T-helper 17 cell (primary cell): ENCODE results near the gene ITSN2. TPM values are rescaled to one million over a fixed set of nuclear protein-coding genes. Genes with fewer than 3 reads are reported as not detected.
"Not testable (repeated sequence)": the region's sequence is repeated elsewhere in the genome, so short reads cannot be mapped to it uniquely, and the experiment has no call there.

Experiments
- ATAC-seq: fragments of 150-1000 bp; cut with Tn5 transposase; 2 replicates; pipeline ENCODE4 v1.10.0; 2021; ENCODE audit warnings: mild to moderate bottlenecking, moderate library complexity
- DNase-seq, 3 donors: peaks; one replicate each; pipeline versions ENCODE4 v3.0.0 to v3.0.0-alpha.2; 2020 to 2021
- H3K9me3 ChIP-seq: one replicate; pipeline ENCODE4 v1.7.0; 2013; ENCODE audit warnings: low read length, mild to moderate bottlenecking; ENCODE audit not compliant: control insufficient read depth, poor library complexity, severe bottlenecking
- H3K27ac Mint-ChIP-seq: one replicate; pipeline ENCODE4 v1.8.0; 2022; ENCODE audit warnings: mild to moderate bottlenecking, moderate library complexity, mixed read lengths
- H3K27me3 Mint-ChIP-seq: one replicate; pipeline ENCODE4 v1.8.0; 2022; ENCODE audit warnings: mixed read lengths
- H3K36me3 Mint-ChIP-seq: one replicate; pipeline ENCODE4 v1.8.0; 2022; ENCODE audit warnings: low read depth, mixed read lengths
- H3K4me1 Mint-ChIP-seq: one replicate; pipeline ENCODE4 v1.8.0; 2022; ENCODE audit warnings: mild to moderate bottlenecking, mixed read lengths
- H3K4me3 Mint-ChIP-seq: one replicate; pipeline ENCODE4 v1.8.0; 2022; ENCODE audit warnings: mild to moderate bottlenecking, moderate library complexity, mixed read lengths
- total RNA-seq, 4 donors: library from RNA in 2 of 4; stranded (reverse) in 2 of 4; gene quantifications; one replicate each; pipeline ENCODE4 v1.2.3 and lab custom pipeline; 2022 to 2026

Gene ITSN2
- total RNA-seq (10 to 100 TPM; 90.5 to 95.5 TPM), total RNA-seq (lab: John Stamatoyannopoulos, UW) (213 to 256 reads per million in 2 donors)

GRCh38 chr2:24360050-24360962, at the start of gene ITSN2:
ITSN2 (minus strand) TSS chr2:24360536; CDS start chr2:24328082, 32,454 bp downstream.
- Mint-ChIP-seq H3K27me3 (no peaks in the 10 kb centered on the region), H3K36me3 (no peaks in the 10 kb centered on the region), H3K27ac (peak within 1 kb of the TSS; percentile 96), H3K4me3 (peak within 1 kb of the TSS; percentile 91), H3K4me1 (peaks cover 22% of the 10 kb centered on the region)
- DNase-seq (peak; percentile 73 to 76 (median 73)), ATAC-seq (peak; percentile 88)
- no peaks in the 10 kb centered on the region for H3K9me3 ChIP-seq

- no peaks in the 10 kb centered on the region for H3K9me3 ChIP-seq
- ATAC-seq, result no peak
These were observed 48.8 kb upstream of the ITSN2 start for GRCh38 chr2:24409171-24409570.

GRCh38 chr2:24408704-24409103, 48.4 kb upstream of the ITSN2 start:
- peaks cover 21% of the 10 kb centered on the region for H3K27me3 Mint-ChIP-seq
- not testable (repeated sequence) for H3K4me3 Mint-ChIP-seq, H3K9me3 ChIP-seq, ATAC-seq, DNase-seq, H3K27ac Mint-ChIP-seq, H3K36me3 Mint-ChIP-seq, H3K4me1 Mint-ChIP-seq

More at GRCh38 chr2:24409171-24409570, 48.8 kb upstream of the ITSN2 start:
- no peaks in the 10 kb centered on the region for H3K4me1 Mint-ChIP-seq
- no peak overlapping the region for H3K4me3 Mint-ChIP-seq
- H3K27ac Mint-ChIP-seq, result no peak overlapping the region
- peaks cover 3% of the 10 kb centered on the region for H3K36me3 Mint-ChIP-seq
- DNase-seq, result no peak
- peaks cover 16% of the 10 kb centered on the region for H3K27me3 Mint-ChIP-seq

- no peak for ATAC-seq
- no peak overlapping the region for H3K4me3 Mint-ChIP-seq
- H3K27ac Mint-ChIP-seq, result no peak overlapping the region
- H3K36me3 Mint-ChIP-seq, result peaks cover 3% of the 10 kb centered on the region
- H3K4me1 Mint-ChIP-seq, result no peaks in the 10 kb centered on the region
- peaks cover 27% of the 10 kb centered on the region for H3K27me3 Mint-ChIP-seq
- no peak for DNase-seq
- no peaks in the 10 kb centered on the region for H3K9me3 ChIP-seq
These were observed 44.2 kb upstream of the ITSN2 start for GRCh38 chr2:24404491-24404921.

GRCh38 chr2:24403832-24404212, 43.5 kb upstream of the ITSN2 start:
- Mint-ChIP-seq H3K36me3 (peaks cover 3% of the 10 kb centered on the region), H3K4me3 (no peak overlapping the region), H3K27ac (no peak overlapping the region), H3K4me1 (no peaks in the 10 kb centered on the region), H3K27me3 (peaks cover 27% of the 10 kb centered on the region)
- no peak for DNase-seq
- ATAC-seq, result no peak
- H3K9me3 ChIP-seq, result no peaks in the 10 kb centered on the region

- ATAC-seq (no peak), DNase-seq (no peak)
- Mint-ChIP-seq H3K27ac (no peak overlapping the region), H3K4me1 (no peaks in the 10 kb centered on the region), H3K36me3 (peaks cover 3% of the 10 kb centered on the region), H3K4me3 (no peak overlapping the region), H3K27me3 (peaks cover 27% of the 10 kb centered on the region)
- no peaks in the 10 kb centered on the region for H3K9me3 ChIP-seq
These were observed 43.0 kb upstream of the ITSN2 start for GRCh38 chr2:24403168-24403831.

- no peak overlapping the region for H3K4me3 Mint-ChIP-seq
- DNase-seq, result no peak
- no peak for ATAC-seq
- H3K36me3 Mint-ChIP-seq, result peaks cover 1% of the 10 kb centered on the region
- H3K9me3 ChIP-seq, result no peaks in the 10 kb centered on the region
- H3K27ac Mint-ChIP-seq, result peak overlapping the region; percentile 45
- H3K4me1 Mint-ChIP-seq, result no peaks in the 10 kb centered on the region
- H3K27me3 Mint-ChIP-seq, result peaks cover 23% of the 10 kb centered on the region
These were observed 42.1 kb upstream of the ITSN2 start for GRCh38 chr2:24402242-24403097.

GRCh38 chr2:24400207-24400907, 40.0 kb upstream of the ITSN2 start:
- Mint-ChIP-seq H3K4me1 (no peaks in the 10 kb centered on the region), H3K36me3 (no peaks in the 10 kb centered on the region), H3K27ac (no peak overlapping the region), H3K4me3 (peak overlapping the region; percentile 5), H3K27me3 (peaks cover 28% of the 10 kb centered on the region)
- DNase-seq (no peak), ATAC-seq (no peak)
- H3K9me3 ChIP-seq, result no peaks in the 10 kb centered on the region

- Mint-ChIP-seq H3K4me3 (peak overlapping the region; percentile 5), H3K36me3 (no peaks in the 10 kb centered on the region), H3K27me3 (peaks cover 28% of the 10 kb centered on the region), H3K27ac (no peak overlapping the region), H3K4me1 (no peaks in the 10 kb centered on the region)
- DNase-seq, result no peak
- H3K9me3 ChIP-seq, result no peaks in the 10 kb centered on the region
- no peak for ATAC-seq
These were observed 39.3 kb upstream of the ITSN2 start for GRCh38 chr2:24399434-24400206.

- Mint-ChIP-seq H3K4me3 (no peak overlapping the region), H3K27ac (no peak overlapping the region), H3K27me3 (peaks cover 8% of the 10 kb centered on the region), H3K36me3 (no peaks in the 10 kb centered on the region), H3K4me1 (no peaks in the 10 kb centered on the region)
- no peak for ATAC-seq
- no peak for DNase-seq
- H3K9me3 ChIP-seq, result no peaks in the 10 kb centered on the region
These were observed 34.7 kb upstream of the ITSN2 start for GRCh38 chr2:24394998-24395397.

- Mint-ChIP-seq H3K27me3 (peaks cover 8% of the 10 kb centered on the region), H3K4me3 (no peak overlapping the region), H3K36me3 (no peaks in the 10 kb centered on the region)
These were observed 32.3 kb upstream of the ITSN2 start for GRCh38 chr2:24392542-24393059.

GRCh38 chr2:24385366-24385765, 25.0 kb upstream of the ITSN2 start:
- DNase-seq, result no peak

More at GRCh38 chr2:24392542-24393059, 32.3 kb upstream of the ITSN2 start:
- ATAC-seq (no peak), DNase-seq (no peak)
- Mint-ChIP-seq H3K27ac (peak overlapping the region; percentile 27), H3K4me1 (no peaks in the 10 kb centered on the region)
- H3K9me3 ChIP-seq, result no peaks in the 10 kb centered on the region

More at GRCh38 chr2:24385366-24385765, 25.0 kb upstream of the ITSN2 start:
- H3K36me3 Mint-ChIP-seq, result no peaks in the 10 kb centered on the region
- H3K27ac Mint-ChIP-seq, result no peak overlapping the region
- ATAC-seq, result no peak
- H3K4me1 Mint-ChIP-seq, result no peaks in the 10 kb centered on the region
- H3K9me3 ChIP-seq, result no peaks in the 10 kb centered on the region
- no peaks in the 10 kb centered on the region for H3K27me3 Mint-ChIP-seq
- H3K4me3 Mint-ChIP-seq, result no peak overlapping the region
